ENCODE data around the gene NPIPB12. TPM values are rescaled to one million over a fixed set of nuclear protein-coding genes. Genes with fewer than 3 reads are reported as not detected.
"Not testable (repeated sequence)": the region's sequence is repeated elsewhere in the genome, so short reads cannot be mapped to it uniquely, and the experiment has no call there.

Gene NPIPB12
- total RNA-seq (57.6 TPM), polyA plus RNA-seq (25.1 TPM)

DNA sequence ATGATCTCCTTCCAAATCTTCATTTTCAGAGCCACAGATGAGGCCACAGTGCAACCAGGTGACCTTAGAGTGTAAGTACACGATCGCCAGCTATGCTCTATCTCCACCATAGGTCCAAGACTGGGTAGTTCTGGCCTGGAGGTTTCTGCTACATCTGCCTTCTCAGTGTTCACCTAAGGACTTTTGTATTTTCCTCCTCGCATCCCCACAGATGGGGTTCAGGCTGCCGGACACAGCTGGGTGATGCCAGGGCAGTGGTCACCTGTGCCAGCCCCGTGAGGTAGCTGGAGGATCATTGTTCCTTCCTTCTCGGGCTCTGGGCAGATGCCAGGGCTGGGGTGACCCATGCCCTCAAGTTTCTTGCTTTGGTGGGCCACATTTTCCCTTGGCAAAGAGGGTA lies at the start of gene NPIPB12:
TSS of gene NPIPB12 (minus strand) at position 101 of the 400 bp plus-strand sequence.
- H3K27ac ChIP-seq (ENCODE audit: low read depth); DNase-seq (ENCODE audit: extremely low spot score); H3K4me1 ChIP-seq (ENCODE audit: insufficient read depth); H3K36me3 ChIP-seq (ENCODE audit: insufficient read depth); H3K4me3 ChIP-seq (ENCODE audit: low read depth, low read length): not testable (repeated sequence)
- 81% methylated on average over 2 of the region's 6 CpGs for WGBS

DNA sequence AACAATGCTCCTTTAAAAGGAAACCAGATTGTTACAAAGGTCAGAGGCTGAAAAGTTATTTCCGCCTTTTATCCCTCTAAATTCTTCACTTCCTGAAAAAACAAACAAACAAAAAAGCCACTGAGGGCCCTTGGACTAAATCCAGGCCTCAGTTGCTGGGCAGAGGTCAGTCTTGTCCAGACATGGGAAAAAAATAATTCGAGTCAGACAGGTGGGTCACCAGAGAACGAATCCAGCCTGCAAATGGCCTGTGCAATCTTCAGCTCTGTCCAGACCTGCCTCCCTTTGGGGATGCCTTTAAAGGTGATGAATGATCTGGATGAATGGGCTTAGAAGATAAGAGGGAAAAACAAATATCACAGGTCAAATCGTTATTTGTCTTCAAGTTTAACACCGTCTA lies 15.3 kb upstream of the NPIPB12 start:
- WGBS: 66% methylated on average over 2 of the region's 5 CpGs
- not testable (repeated sequence) for H3K4me1 ChIP-seq (ENCODE audit: insufficient read depth); DNase-seq (ENCODE audit: extremely low spot score); H3K36me3 ChIP-seq (ENCODE audit: insufficient read depth); H3K4me3 ChIP-seq (ENCODE audit: low read depth, low read length); H3K27ac ChIP-seq (ENCODE audit: low read depth)

DNA sequence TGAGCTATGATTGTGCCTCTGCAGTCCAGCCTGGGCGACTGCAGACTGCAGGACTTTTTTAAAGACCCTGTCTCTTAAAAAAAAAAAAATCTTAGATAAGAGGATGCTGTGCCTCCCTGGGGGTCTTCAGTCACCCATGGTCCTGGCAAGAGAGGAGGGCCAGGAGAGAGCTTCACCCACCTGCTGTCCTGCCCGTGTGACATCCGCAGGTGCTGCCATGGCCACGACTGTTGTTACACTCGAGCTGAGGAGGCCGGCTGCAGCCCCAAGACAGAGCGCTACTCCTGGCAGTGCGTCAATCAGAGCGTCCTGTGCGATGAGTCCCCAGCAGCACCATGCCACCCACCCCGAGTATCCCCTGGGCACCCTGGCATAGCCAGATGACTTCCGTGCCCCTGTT lies 23.9 kb downstream of the NPIPB12 start:
- not testable (repeated sequence) for H3K4me1 ChIP-seq (ENCODE audit: insufficient read depth); H3K27ac ChIP-seq (ENCODE audit: low read depth); H3K36me3 ChIP-seq (ENCODE audit: insufficient read depth); H3K4me3 ChIP-seq (ENCODE audit: low read depth, low read length); DNase-seq (ENCODE audit: extremely low spot score)
- WGBS: 82% methylated on average over 7 of the region's 12 CpGs

DNA sequence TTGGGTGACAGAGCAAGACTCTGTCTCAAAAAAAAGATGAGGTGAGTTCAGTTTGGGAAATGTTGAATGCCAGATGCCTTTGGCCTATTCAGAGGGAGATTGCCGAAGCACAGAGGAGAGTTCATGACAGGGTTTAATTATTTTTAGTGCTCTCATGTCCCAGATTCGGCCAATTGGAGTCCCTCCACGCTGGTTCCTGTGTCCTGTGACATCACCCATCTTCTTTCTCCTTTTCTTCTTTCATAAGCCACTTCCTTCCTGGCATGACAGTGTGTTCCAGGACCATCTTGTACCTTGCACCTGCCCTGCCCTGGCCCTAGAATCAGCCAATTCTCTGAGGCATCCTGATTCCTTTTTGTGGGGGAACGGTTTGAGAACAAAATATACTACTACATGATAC lies 34.1 kb downstream of the NPIPB12 start:
- DNase-seq (ENCODE audit: extremely low spot score); H3K4me3 ChIP-seq (ENCODE audit: low read depth, low read length); H3K36me3 ChIP-seq (ENCODE audit: insufficient read depth); H3K27ac ChIP-seq (ENCODE audit: low read depth); H3K4me1 ChIP-seq (ENCODE audit: insufficient read depth): not testable (repeated sequence)
- no CpG with 5 or more reads among the region's 4 CpGs for WGBS

DNA sequence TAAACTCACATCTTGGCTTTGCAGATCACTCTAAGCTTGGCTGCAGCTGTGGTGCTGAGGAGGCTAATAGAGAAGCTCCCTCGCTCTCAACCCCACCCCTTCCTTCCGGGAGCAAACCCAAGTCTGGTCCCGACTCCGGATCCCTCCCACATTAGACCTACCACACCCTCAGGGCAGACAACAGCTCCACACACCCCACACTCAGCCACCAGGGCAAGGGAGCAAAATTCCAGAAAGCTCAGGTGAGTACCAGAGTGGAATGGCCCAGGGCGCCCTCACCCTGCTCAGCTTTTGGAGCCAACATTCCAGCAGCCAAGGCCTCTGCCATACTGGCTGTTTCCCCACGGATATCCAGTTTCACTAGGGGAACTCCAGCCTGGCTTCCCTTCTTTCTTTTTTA lies 36.5 kb downstream of the NPIPB12 start:
- H3K27ac ChIP-seq (ENCODE audit: low read depth): peak overlapping the region; percentile 16
- not testable (repeated sequence) for DNase-seq (ENCODE audit: extremely low spot score); H3K36me3 ChIP-seq (ENCODE audit: insufficient read depth); H3K4me3 ChIP-seq (ENCODE audit: low read depth, low read length); H3K4me1 ChIP-seq (ENCODE audit: insufficient read depth)
- 21% methylated on average over 5 of the region's 6 CpGs for WGBS

DNA sequence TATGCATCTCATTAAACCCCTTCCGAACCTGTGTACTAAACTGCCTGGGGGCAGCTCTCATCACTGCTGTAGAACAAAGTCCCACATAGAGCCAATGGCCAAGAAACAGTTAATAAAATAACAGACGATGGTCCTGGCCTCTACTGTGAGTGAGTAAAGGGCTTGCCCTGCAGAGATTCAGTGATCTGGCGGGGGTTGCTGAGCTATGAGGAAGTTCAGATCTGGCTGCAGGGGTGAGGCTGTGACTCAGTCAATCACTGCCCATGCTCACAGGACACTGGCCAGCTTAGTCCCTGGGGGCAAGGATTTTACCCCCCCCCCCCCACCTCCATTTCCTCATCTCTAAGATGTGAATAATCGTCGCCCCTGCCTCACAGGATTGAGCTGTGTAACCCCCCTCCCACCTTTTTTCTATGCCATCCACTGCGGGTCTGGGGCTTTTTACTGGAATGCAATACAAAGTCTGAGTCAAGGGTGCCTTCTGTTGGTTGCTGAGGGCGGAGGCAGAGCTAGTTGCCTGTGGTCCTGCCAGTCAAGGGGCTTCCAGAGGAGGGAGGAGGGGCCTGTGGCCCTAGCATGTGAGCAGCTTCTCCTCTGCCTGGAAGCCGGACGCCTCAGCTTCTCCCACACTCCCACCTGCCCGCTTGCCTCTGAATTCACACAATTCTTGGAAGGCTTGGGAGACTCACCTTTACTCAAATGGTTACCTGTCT lies 38.4 kb downstream of the NPIPB12 start:
- WGBS: 43% methylated on average over 2 of the region's 10 CpGs
- DNase-seq (ENCODE audit: extremely low spot score); H3K4me1 ChIP-seq (ENCODE audit: insufficient read depth); H3K27ac ChIP-seq (ENCODE audit: low read depth); H3K4me3 ChIP-seq (ENCODE audit: low read depth, low read length); H3K36me3 ChIP-seq (ENCODE audit: insufficient read depth): not testable (repeated sequence)

DNA sequence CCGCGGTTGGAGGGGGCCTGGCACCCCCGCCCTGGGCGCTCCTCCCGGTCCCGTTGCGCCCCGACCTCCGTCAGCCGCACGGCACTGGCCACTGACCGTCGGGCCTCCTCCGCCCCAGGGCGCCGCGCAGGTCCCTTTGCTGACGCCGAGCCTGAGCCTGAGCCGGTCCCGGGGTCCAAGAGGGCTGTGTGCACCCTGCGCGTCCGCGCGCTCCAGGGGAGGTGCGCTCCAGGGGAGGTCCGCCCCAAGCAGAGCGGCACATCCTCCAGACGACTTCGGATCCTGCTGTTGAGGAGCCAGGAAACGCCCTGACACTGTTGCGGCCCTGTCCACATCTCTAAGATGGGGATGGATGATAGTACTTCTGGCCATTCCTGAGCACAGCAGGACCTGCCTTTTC lies 39.3 kb downstream of the NPIPB12 start:
- not testable (repeated sequence) for H3K4me3 ChIP-seq (ENCODE audit: low read depth, low read length); H3K36me3 ChIP-seq (ENCODE audit: insufficient read depth); DNase-seq (ENCODE audit: extremely low spot score); H3K4me1 ChIP-seq (ENCODE audit: insufficient read depth); H3K27ac ChIP-seq (ENCODE audit: low read depth)
- WGBS: no CpG with 5 or more reads among the region's 33 CpGs

DNA sequence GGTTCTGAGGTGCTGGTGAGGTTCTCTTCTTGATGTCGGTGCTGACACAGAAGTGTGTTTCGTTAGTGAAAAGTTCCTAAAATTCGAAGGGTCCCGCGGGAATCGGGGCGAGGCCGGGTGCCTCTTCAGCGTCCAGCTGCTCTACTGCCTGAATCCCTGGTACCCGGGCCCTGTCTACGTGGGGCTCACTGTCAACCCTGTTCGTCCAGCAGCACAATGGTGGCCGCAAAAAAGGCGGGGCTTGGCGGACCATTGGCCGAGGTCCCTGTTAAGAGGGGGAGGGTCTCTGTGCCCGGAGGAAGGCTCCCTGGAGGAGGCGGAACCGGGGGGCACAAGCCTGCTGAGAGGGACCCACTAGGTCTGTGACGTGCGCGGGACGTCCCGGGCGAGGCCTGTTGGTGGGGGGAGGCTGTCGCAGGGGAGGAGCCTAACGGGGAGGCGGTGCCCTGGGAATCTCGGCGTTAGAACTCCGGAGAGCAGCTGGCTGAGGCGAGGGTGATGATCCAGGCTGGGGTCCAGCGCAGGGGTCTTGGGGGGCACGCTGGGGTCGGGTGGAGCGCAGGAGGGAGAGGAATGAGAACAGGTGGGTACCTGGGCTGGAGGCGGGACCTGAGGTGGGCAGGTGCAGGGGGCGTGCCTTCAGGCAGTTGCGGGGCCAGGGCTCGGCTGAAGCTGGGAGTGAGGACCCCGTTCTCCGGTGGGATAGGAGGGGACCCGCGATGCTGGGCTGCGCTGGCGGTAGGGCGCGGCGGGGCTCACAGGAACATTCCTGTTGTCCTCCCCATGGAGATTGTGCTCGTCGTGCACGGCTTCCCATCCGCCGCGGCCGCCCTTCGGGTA lies 40.0 kb downstream of the NPIPB12 start:
- not testable (repeated sequence) for H3K4me3 ChIP-seq (ENCODE audit: low read depth, low read length); H3K27ac ChIP-seq (ENCODE audit: low read depth); DNase-seq (ENCODE audit: extremely low spot score); H3K4me1 ChIP-seq (ENCODE audit: insufficient read depth); H3K36me3 ChIP-seq (ENCODE audit: insufficient read depth)
- WGBS: 0% methylated on average over 15 of the region's 57 CpGs

DNA sequence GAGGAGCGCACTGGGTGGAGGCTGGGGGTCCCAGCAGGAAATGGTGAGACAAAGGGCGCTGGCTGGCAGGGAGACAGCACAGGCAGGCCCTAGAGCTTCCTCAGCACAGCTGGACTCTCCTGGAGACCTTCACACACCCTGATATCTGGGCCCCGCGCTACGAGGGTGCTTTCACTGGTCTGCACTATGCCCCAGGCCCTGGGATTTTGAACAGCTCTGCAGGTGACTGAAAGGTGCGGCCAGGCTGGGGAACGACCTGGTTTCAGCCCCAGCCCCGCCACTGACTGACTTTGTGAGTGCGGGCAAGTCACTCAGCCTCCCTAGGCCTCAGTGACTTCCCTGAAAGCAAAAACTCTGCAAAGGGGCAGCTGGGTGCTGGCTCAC lies 45.6 kb downstream of the NPIPB12 start:
- not testable (repeated sequence) for H3K4me3 ChIP-seq (ENCODE audit: low read depth, low read length); DNase-seq (ENCODE audit: extremely low spot score); H3K36me3 ChIP-seq (ENCODE audit: insufficient read depth); H3K4me1 ChIP-seq (ENCODE audit: insufficient read depth); H3K27ac ChIP-seq (ENCODE audit: low read depth)
- no CpG with 5 or more reads among the region's 9 CpGs for WGBS

DNA sequence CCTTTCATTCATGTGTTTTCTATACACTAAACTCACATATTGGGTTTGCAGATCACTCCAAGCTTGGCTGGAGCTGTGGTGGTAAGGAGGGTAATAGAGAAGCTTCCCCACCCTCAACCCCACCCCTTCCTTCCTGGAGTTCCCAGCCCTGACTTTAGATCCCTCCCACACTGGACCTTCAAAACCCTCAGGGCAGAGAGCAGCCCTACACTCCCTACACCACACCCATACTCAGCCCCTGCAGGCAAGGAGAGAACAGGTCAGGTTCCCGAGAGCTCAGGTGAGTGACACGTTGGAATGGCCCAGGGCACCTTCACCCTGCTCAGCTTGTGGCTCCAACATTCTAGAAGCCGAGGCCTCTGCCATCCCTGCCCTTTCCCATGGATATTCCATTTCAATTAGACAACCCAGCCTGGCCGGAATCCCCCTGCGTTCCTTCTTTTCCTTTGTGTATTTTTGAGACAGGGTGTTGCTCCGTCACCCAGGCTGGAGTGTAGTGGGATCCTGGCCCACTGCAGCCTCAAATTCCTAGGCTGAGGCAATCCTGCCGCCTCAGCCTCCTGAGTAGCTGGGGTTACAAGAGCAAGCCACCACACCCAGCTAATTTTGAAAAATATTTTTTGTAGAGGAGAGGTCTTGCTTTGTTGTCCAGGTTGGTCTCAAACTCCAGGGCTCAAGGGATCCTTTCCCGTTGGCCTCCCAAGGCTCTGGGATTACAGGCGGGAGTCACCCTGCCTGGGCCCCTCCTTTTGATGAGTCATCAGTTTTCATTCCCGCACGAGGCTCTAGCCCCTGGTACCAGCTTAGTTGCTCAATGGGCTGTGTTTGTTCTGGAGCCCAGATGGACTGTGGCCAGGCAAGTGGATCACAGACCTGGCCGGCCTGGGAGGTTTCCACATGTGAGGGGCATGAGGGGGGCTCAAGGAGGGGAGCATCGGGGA lies 46.2 kb downstream of the NPIPB12 start, which contains the start of gene SULT1A4:
TSS of gene SULT1A4 (plus strand) at position 208 of the 941 bp plus-strand sequence. CDS start 1,473 bp downstream, outside the sequence.
- H3K4me1 ChIP-seq (ENCODE audit: insufficient read depth); H3K4me3 ChIP-seq (ENCODE audit: low read depth, low read length); DNase-seq (ENCODE audit: extremely low spot score); H3K27ac ChIP-seq (ENCODE audit: low read depth); H3K36me3 ChIP-seq (ENCODE audit: insufficient read depth): not testable (repeated sequence)
- WGBS: no CpG with 5 or more reads among the region's 13 CpGs

DNA sequence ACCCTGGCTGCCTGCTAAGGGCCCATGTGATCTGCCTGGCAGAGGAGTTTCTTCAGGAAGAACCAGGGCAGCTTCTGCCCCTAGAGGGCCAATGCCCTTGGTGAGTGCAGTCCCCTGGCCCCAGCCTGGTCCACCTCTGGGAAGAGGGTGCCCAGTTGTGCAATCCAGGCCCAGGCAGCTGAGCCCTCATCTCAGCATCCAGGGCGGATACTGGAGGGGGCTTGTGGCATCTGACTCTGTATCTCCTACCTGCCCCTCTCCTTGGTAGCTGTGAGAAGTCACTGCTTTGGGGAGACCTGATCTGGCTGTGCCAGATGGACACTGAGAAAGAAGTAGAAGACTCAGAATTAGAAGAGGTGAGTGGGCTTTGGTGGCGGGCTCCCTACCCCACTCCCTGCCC lies 48.5 kb downstream of the NPIPB12 start:
- 95% methylated on average over 1 of the region's 2 CpGs for WGBS
- not testable (repeated sequence) for DNase-seq (ENCODE audit: extremely low spot score); H3K36me3 ChIP-seq (ENCODE audit: insufficient read depth); H3K4me1 ChIP-seq (ENCODE audit: insufficient read depth); H3K4me3 ChIP-seq (ENCODE audit: low read depth, low read length); H3K27ac ChIP-seq (ENCODE audit: low read depth)

DNA sequence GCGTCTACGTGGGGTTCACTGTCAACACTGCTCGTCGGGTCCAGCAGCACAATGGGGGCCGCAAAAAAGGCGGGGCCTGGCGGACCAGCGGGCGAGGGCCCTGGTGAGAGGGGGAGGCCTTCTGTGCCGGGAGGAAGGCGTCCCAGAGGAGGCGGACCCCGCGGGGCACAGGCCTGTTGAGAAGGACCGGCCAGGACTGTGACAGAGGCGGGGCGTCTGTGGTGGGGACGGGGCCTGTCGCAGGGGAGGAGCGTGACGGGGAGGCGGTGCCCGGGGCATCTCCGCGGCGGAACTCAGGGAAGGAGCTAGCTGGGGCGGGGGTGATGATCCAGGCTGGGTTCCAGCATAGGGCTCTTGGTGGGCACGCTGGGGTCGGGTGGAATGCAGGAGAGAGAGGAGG lies 51.4 kb downstream of the NPIPB12 start:
- H3K4me3 ChIP-seq (ENCODE audit: low read depth, low read length); H3K4me1 ChIP-seq (ENCODE audit: insufficient read depth); DNase-seq (ENCODE audit: extremely low spot score); H3K27ac ChIP-seq (ENCODE audit: low read depth); H3K36me3 ChIP-seq (ENCODE audit: insufficient read depth): not testable (repeated sequence)
- WGBS: no CpG with 5 or more reads among the region's 29 CpGs

DNA sequence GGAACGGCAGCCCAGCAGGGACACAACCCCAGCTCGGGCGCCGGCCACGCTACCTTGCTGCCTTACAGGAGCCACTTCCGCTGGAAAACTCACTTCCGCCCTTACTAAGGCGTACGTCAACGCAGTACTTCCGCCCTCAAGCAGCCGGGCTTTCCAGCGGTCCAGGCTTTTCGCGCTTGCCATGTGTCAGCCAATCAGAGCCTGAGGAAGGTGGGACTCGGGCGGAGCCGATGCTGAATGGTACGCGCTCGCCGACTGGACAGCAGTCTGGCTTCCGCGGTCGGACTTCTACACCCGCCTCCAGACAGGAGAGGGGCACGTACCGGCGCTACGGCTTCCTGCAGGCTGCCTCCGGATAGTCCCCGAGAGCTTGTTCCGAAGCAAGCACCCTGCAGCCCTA lies 51.9 kb downstream of the NPIPB12 start, which contains the start of the genes BOLA2 and SLX1B:
TSS of gene BOLA2 (minus strand) at position 83 of the 400 bp plus-strand sequence. CDS start 98 bp downstream, outside the sequence.
TSS of gene SLX1B (plus strand) at position 265 of the 400 bp plus-strand sequence.
- not testable (repeated sequence) for H3K27ac ChIP-seq (ENCODE audit: low read depth); H3K4me3 ChIP-seq (ENCODE audit: low read depth, low read length); H3K4me1 ChIP-seq (ENCODE audit: insufficient read depth); DNase-seq (ENCODE audit: extremely low spot score); H3K36me3 ChIP-seq (ENCODE audit: insufficient read depth)
- WGBS: no CpG with 5 or more reads among the region's 33 CpGs
